ENCODE measurements around the gene PTPN7. TPM values are rescaled to one million over a fixed set of nuclear protein-coding genes. Genes with fewer than 3 reads are reported as not detected.
A peak's percentile ranks its signal among the peaks of the same experiment; 100 is the strongest.

PTPN7 gene
- total RNA-seq, 1 donor from 2014 or later: not detected

DNA sequence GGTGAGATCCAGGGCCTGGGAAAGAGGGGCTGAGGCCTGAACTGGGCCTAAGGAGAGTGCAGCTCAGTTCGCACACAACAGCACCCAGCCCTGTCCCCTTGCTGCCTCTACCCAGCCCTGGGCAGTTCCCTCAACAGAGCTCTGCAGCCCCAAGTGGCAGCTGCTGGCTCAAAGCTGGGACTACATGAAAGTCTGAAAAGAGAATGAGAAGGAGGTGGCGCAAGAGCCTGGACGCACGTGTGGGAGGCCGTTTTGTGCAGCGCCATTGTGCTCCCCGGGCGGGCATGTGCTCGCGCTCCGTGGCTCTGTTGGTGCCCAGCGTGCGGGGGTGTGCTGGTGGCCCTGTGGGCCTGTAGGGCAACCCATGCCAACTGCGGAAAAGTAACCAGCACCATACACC is 27.4 kb downstream of the PTPN7 start:
- TF ChIP-seq, protein P1, sequence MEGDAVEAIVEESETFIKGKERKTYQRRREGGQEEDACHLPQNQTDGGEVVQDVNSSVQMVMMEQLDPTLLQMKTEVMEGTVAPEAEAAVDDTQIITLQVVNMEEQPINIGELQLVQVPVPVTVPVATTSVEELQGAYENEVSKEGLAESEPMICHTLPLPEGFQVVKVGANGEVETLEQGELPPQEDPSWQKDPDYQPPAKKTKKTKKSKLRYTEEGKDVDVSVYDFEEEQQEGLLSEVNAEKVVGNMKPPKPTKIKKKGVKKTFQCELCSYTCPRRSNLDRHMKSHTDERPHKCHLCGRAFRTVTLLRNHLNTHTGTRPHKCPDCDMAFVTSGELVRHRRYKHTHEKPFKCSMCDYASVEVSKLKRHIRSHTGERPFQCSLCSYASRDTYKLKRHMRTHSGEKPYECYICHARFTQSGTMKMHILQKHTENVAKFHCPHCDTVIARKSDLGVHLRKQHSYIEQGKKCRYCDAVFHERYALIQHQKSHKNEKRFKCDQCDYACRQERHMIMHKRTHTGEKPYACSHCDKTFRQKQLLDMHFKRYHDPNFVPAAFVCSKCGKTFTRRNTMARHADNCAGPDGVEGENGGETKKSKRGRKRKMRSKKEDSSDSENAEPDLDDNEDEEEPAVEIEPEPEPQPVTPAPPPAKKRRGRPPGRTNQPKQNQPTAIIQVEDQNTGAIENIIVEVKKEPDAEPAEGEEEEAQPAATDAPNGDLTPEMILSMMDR (IDR thresholded peaks at IDR 0.05): no peak
- intact Hi-C loops (cut with DNase I): loop anchor here (10.0 kb wide), 1 partner anchor 248 kb away; the partner anchor contains the start of gene SHISA4
- no peak for DNase-seq (ENCODE audit: low spot score in 2 of 2)
- Histone ChIP-seq H3K36me3 (peaks cover 32 to 47% of the 10 kb centered on the region in 2 donors), H3K4me3 (no peak overlapping the region), H3K27ac (peak overlapping the region; percentile 84 to 89), H3K9me3 (no peaks in the 10 kb centered on the region), H3K27me3 (no peaks in the 10 kb centered on the region), H3K4me1 (peaks cover 13 to 26% of the 10 kb centered on the region in 2 donors)

- Histone ChIP-seq H3K27ac (peak overlapping the region; percentile 84 to 89), H3K4me3 (no peak overlapping the region), H3K27me3 (no peaks in the 10 kb centered on the region), H3K36me3 (peaks cover 27 to 41% of the 10 kb centered on the region in 2 donors), H3K4me1 (peaks cover 13 to 26% of the 10 kb centered on the region in 2 donors), H3K9me3 (no peaks in the 10 kb centered on the region)
- DNase-seq (ENCODE audit: low spot score in 2 of 2): peak in 1 of 2 donors; percentile 79
- intact Hi-C loops (cut with DNase I): loop anchor here (10.0 kb wide), 1 partner anchor 247 kb away; the partner anchor contains the start of gene SHISA4
- TF ChIP-seq, protein P1 (IDR thresholded peaks at IDR 0.05): no peak
Observed at GRCh38 chr1:202131956-202132821, 28.2 kb downstream of the PTPN7 start.

DNA sequence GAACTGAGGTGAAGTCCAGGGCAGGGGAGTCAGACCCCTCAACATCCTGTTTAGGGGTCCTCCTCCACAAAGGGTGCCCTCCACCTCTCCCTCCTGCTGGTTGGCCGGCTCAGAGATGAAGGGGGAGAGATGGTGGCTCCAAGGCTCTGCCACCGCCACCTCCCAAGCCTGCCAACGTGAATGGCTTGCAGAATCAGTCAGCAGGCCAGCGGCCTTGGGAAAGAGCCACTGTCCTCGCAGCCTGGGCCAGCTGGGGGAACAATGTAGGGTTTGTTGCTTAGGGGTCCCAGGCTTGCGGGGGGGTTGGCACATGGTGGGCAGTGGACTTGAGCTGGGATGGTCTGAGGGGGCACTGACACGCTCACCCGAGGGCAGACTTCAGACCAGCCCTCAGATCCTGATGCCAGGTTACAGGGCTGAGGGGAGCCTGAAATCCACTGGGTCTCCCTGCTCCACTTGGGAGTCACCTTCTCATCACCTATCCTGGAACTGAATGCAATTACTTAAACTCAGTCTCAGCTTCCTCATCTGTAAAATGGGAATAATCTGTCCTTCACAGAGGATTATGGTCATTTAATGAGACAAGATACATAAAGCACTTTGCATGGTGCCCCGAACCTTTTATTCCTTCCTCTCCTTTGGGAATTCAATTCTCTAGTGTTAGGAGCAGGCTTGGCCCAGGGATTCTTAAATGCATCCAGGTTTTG is 29.4 kb downstream of the PTPN7 start:
- H3K27me3 ChIP-seq: no peaks in the 10 kb centered on the region
- no peaks in the 10 kb centered on the region for H3K9me3 ChIP-seq
- no peak overlapping the region for H3K4me3 ChIP-seq
- peaks cover 24 to 30% of the 10 kb centered on the region in 2 donors for H3K36me3 ChIP-seq
- no peak for DNase-seq (ENCODE audit: low spot score in 2 of 2)
- intact Hi-C loops (cut with DNase I): loop anchor here (10.0 kb wide), 1 partner anchor 246 kb away; the partner anchor contains the start of gene SHISA4
- peaks cover 13 to 26% of the 10 kb centered on the region in 2 donors for H3K4me1 ChIP-seq
- TF ChIP-seq, protein P1 (IDR thresholded peaks at IDR 0.05): no peak
- H3K27ac ChIP-seq: peak overlapping the region; percentile 84 to 89

DNA sequence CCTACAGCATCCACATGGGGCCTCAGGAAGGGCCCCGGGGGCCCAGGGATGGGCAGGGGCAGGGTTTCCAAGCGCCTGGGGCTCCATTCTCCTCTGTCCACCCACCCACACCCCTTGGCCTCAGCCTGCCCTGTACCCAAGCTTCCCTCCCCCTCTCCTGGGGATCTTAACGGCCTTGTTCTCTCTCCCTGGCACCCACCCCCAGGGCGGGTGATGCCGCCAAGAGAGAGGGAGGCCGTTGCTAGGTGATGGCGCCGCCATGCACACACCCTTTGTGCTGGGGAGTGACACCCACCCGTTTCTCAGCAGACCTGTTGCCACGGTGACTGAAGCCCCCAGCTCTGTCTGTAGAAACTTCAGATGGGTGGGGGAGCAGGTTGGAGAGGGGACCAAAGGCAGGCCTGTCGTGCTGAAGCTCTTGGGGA is 30.1 kb downstream of the PTPN7 start:
- Histone ChIP-seq H3K9me3 (no peaks in the 10 kb centered on the region), H3K27me3 (no peaks in the 10 kb centered on the region), H3K4me3 (no peak overlapping the region), H3K27ac (peak overlapping the region; percentile 84 to 89), H3K36me3 (peaks cover 19 to 25% of the 10 kb centered on the region in 2 donors), H3K4me1 (peaks cover 13 to 26% of the 10 kb centered on the region in 2 donors)
- no peak for DNase-seq (ENCODE audit: low spot score in 2 of 2)
- intact Hi-C loops (cut with DNase I): loop anchor here (10.0 kb wide), 1 partner anchor 246 kb away; the partner anchor contains the start of gene SHISA4
- TF ChIP-seq, protein P1 (IDR thresholded peaks at IDR 0.05): no peak

- no peaks in the 10 kb centered on the region for H3K27me3 ChIP-seq
- intact Hi-C loops (cut with DNase I): loop anchor here (10.0 kb wide), 1 partner anchor 245 kb away; the partner anchor contains the start of gene SHISA4
Observed at GRCh38 chr1:202129453-202130296, 30.7 kb downstream of the PTPN7 start.

More at GRCh38 chr1:202129453-202130296, 30.7 kb downstream of the PTPN7 start:
- TF ChIP-seq, protein P1 (IDR thresholded peaks at IDR 0.05): no peak
- Histone ChIP-seq H3K4me1 (peaks cover 13 to 26% of the 10 kb centered on the region in 2 donors), H3K36me3 (peaks cover 17 to 21% of the 10 kb centered on the region in 2 donors), H3K4me3 (no peak overlapping the region), H3K27ac (peak overlapping the region; percentile 84 to 89), H3K9me3 (no peaks in the 10 kb centered on the region)
- DNase-seq (ENCODE audit: low spot score in 2 of 2): peak in 1 of 2 donors; percentile 69
